Effector memory CD4-positive, alpha-beta T cell (primary cell): ENCODE measurements around the gene ST6GAL1.

ENCODE experiments used
- DNase-seq, 3 donors: peaks; one replicate each; pipeline ENCODE4 v3.0.0-alpha.2; 2020
- H3K27ac ChIP-seq: 2 replicates; pipeline ENCODE4 v1.7.0; 2013; ENCODE audit warnings: mild to moderate bottlenecking, low read length, moderate library complexity; ENCODE audit not compliant: insufficient read depth, poor library complexity, severe bottlenecking
- H3K27me3 ChIP-seq: replicated peaks from 2 replicates; pipeline ENCODE4 v1.7.0; 2013; ENCODE audit warnings: mild to moderate bottlenecking, low read length; ENCODE audit not compliant: insufficient read depth, control insufficient read depth, poor library complexity, severe bottlenecking
- H3K36me3 ChIP-seq: 2 replicates; pipeline ENCODE4 v1.7.0; 2013; ENCODE audit warnings: mild to moderate bottlenecking, low read length, moderate library complexity; ENCODE audit not compliant: control insufficient read depth, insufficient read depth
- H3K4me1 ChIP-seq: 2 replicates; pipeline ENCODE4 v1.7.0; 2013; ENCODE audit warnings: low read length, mild to moderate bottlenecking; ENCODE audit not compliant: control insufficient read depth, insufficient read depth, poor library complexity, severe bottlenecking
- H3K4me3 ChIP-seq: 2 replicates; pipeline ENCODE4 v1.7.0; 2013; ENCODE audit warnings: low read length, low read depth, mild to moderate bottlenecking; ENCODE audit not compliant: insufficient read depth, poor library complexity, severe bottlenecking
- H3K9me3 ChIP-seq: 2 replicates; pipeline ENCODE4 v1.7.0; 2013; ENCODE audit warnings: mild to moderate bottlenecking, low read length, moderate library complexity; ENCODE audit not compliant: control insufficient read depth

The ST6GAL1 gene

DNA sequence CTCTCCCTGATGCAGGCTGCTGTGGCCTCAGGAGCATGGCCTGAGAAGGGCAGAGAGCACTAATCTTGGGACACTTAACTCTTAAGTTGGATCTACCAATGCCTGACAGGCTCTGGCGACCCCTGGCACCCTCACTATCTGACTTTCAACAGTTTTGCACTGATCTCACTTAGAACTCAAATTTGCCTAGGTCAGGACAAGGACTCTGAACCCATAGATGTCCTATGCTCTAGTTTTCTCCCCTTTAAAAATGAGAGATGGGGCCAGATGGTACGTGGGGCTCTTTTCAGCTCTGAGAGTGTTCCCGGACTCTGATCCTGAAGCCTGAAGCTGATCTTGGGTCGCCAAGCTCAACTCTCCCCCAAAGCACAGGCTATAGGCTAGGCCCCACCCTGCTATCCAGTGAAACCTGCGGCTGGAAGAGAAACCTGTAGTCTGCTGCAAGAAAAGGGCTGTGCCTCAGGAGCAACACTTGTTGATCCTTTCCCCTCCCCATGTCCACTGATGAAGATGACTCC lies 143.3 kb downstream of the ST6GAL1 start:
- Histone ChIP-seq H3K4me3 (no peak overlapping the region), H3K27ac (no peak overlapping the region), H3K4me1 (no peaks in the 10 kb centered on the region), H3K9me3 (no peaks in the 10 kb centered on the region), H3K27me3 (no peaks in the 10 kb centered on the region), H3K36me3 (peaks cover 79% of the 10 kb centered on the region)
- no peak for DNase-seq

- Histone ChIP-seq H3K4me3 (no peak overlapping the region), H3K9me3 (no peaks in the 10 kb centered on the region), H3K27ac (no peak overlapping the region), H3K4me1 (no peaks in the 10 kb centered on the region), H3K27me3 (no peaks in the 10 kb centered on the region), H3K36me3 (peaks cover 70% of the 10 kb centered on the region)
- no peak for DNase-seq
These were observed 144.5 kb downstream of the ST6GAL1 start for GRCh38 chr3:187074846-187075245.

GRCh38 chr3:187076297-187076696 lies 146.0 kb downstream of the ST6GAL1 start:
- H3K27me3 ChIP-seq: no peaks in the 10 kb centered on the region
- no peak overlapping the region for H3K4me3 ChIP-seq
- H3K9me3 ChIP-seq: no peaks in the 10 kb centered on the region
- H3K36me3 ChIP-seq: peaks cover 57% of the 10 kb centered on the region
- H3K4me1 ChIP-seq: no peaks in the 10 kb centered on the region
- DNase-seq: no peak
- H3K27ac ChIP-seq: no peak overlapping the region

- H3K27ac ChIP-seq: no peak overlapping the region
- H3K4me1 ChIP-seq: no peaks in the 10 kb centered on the region
- H3K9me3 ChIP-seq: no peaks in the 10 kb centered on the region
- H3K4me3 ChIP-seq: no peak overlapping the region
- no peaks in the 10 kb centered on the region for H3K27me3 ChIP-seq
- peaks cover 57% of the 10 kb centered on the region for H3K36me3 ChIP-seq
- no peak for DNase-seq
These were observed 146.8 kb downstream of the ST6GAL1 start for GRCh38 chr3:187077085-187077484.

GRCh38 chr3:187077537-187077936 lies 147.2 kb downstream of the ST6GAL1 start:
- no peak for DNase-seq
- no peak overlapping the region for H3K4me3 ChIP-seq
- H3K36me3 ChIP-seq: peaks cover 54% of the 10 kb centered on the region
- H3K4me1 ChIP-seq: no peaks in the 10 kb centered on the region
- no peak overlapping the region for H3K27ac ChIP-seq
- H3K27me3 ChIP-seq: no peaks in the 10 kb centered on the region
- H3K9me3 ChIP-seq: no peaks in the 10 kb centered on the region

DNA sequence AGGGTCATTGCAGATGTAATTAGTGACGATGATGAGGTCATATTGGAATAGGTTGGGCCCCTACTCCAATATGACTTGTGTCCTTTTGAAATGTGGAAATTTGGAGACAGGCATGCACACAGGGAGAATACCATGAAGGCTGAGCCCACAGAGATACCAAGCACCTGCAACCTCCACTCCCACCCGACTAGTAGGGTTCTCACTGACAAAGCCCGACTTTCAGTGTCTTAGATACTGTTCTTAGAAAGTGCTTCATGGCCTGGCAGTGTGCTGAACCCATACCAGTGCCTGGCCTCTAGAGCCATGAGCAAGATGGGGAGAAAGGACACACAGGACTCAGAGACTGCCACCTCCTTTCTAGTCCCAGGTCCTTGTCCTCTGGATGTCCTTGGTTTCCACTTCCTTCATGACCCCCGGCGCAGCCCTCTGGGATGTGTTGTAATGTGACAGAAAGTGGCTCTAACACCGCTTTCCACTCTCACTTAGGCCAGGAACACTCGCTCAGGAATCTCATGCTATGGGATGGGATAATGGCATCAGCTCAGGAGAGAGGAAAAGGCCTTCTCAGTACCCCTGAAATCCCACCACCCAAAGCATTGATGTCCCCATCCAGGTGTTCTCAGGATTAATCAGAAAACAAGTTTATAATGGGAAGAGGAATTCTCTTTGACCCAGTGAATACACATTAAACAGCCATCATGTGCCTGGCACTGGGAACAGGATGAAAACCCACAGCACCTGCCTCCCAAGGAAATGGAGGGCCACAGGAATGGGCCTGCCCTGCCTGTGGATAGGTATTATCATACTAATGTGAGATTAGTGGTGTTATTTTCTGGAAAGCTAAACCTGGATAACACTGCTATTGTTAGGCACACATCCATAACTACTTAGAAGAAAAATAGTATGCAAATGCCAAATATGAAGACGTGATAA lies 149.0 kb downstream of the ST6GAL1 start:
- H3K27ac ChIP-seq: no peak overlapping the region
- peaks cover 36% of the 10 kb centered on the region for H3K36me3 ChIP-seq
- H3K4me3 ChIP-seq: no peak overlapping the region
- DNase-seq: no peak
- no peaks in the 10 kb centered on the region for H3K9me3 ChIP-seq
- no peaks in the 10 kb centered on the region for H3K27me3 ChIP-seq
- no peaks in the 10 kb centered on the region for H3K4me1 ChIP-seq

GRCh38 chr3:187080799-187081450 lies 150.6 kb downstream of the ST6GAL1 start:
- DNase-seq: no peak
- Histone ChIP-seq H3K4me1 (no peaks in the 10 kb centered on the region), H3K4me3 (no peak overlapping the region), H3K9me3 (no peaks in the 10 kb centered on the region), H3K27me3 (no peaks in the 10 kb centered on the region), H3K36me3 (peaks cover 21% of the 10 kb centered on the region), H3K27ac (no peak overlapping the region)

DNA sequence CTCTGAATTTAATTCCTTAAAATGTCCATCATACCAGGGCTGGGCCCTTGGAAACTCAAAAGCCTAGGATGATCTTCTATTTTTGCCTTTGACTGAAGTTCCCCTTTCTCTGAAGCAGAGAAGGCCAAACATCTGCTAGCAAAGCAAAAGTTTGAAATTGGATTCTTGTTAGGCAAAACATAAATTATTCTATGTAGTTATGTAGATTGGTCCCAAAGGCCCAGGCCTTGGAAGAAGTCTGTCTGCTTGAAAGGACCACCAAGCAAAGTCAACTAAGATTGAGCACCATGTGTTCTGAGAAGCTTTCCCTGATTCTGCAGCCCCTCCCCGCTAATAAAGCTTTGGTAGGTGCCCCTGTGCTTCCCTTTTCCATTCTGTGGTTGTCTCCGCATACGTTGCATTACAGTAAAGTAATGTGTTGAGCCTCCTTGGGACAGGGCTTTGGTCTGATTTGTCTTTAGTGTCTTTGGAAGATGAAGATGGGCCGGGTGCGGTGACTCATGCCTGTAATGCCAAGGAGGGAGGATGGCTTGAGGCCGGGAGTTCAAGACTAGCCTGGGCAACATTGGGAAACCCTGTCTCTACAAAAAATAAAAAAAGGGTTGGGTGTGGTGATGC lies 152.5 kb downstream of the ST6GAL1 start:
- DNase-seq: no peak
- no peak overlapping the region for H3K4me3 ChIP-seq
- no peak overlapping the region for H3K27ac ChIP-seq
- H3K9me3 ChIP-seq: no peaks in the 10 kb centered on the region
- peaks cover 2% of the 10 kb centered on the region for H3K36me3 ChIP-seq
- no peaks in the 10 kb centered on the region for H3K27me3 ChIP-seq
- no peaks in the 10 kb centered on the region for H3K4me1 ChIP-seq

DNA sequence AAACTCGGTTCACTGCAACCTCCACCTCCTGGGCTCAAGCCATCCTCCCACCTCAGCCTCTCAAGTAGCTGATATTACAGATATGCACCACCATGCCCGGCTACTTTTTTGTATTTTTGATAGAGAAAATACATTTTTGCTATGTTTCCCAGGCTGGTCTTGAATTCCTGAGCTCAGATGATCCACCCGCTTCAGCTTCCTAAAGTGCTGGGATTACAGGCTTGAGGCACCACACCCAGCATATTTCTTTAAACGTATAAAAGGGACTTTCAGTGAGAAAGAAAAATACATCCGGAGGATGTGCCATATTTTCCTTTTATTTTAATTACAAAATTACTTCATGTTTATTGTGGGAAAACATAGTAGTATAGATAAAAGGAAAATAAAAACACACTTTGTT lies 153.8 kb downstream of the ST6GAL1 start:
- Histone ChIP-seq H3K9me3 (no peaks in the 10 kb centered on the region), H3K36me3 (no peaks in the 10 kb centered on the region), H3K4me1 (no peaks in the 10 kb centered on the region), H3K4me3 (no peak overlapping the region), H3K27me3 (no peaks in the 10 kb centered on the region), H3K27ac (no peak overlapping the region)
- no peak for DNase-seq

GRCh38 chr3:187084580-187084979 lies 154.3 kb downstream of the ST6GAL1 start:
- DNase-seq: no peak
- Histone ChIP-seq H3K4me1 (no peaks in the 10 kb centered on the region), H3K4me3 (no peak overlapping the region), H3K9me3 (no peaks in the 10 kb centered on the region), H3K36me3 (no peaks in the 10 kb centered on the region), H3K27ac (no peak overlapping the region), H3K27me3 (no peaks in the 10 kb centered on the region)
